NOMO-1 treated with DMSO at 0.1 percent for 48 hours (cell line): ENCODE data around the gene RPL28.
"Not testable (repeated sequence)": the region's sequence is repeated elsewhere in the genome, so short reads cannot be mapped to it uniquely, and the experiment has no call there.

Experiments
- DNase-seq: peaks from one replicate; lab custom pipeline; 2025; ENCODE audit not compliant: unreplicated experiment; lab: John Stamatoyannopoulos, UW

RPL28 gene

GRCh38 chr19:55446060-55446459 lies 60.3 kb downstream of the RPL28 start:
- DNase-seq = peak; percentile 68

DNA sequence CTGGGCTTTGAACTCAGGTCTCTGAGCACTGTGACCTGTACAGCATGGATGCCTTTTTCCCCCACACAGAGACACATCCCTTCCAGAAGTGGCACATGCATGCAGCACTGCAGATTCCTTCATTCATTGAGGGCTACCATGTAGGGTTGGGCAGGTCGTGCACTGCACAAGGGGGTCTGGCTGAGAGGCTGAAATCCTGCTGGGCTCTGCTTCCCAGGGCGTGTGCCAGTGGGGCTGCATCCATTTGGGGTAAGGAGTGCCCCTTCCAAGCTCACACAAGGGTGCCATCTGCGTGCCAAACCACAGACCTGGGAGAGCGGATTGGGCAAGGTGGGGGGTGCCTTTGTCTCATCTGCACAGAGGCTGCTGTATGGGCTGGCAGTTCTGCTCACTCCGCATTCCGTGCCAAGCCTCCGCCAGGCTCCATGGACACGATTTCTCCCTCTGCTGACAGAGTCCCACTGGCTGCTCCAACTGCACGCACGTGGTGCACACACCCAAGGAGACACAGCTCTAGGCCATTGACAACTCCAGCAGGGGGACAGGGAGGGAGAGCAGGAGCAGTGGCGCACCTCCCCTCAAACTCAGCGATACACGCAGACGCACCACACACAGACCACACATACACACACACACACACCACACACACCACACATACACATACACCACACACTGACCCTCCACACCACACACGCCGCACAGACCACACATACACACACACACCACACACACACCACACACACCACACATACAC lies 61.9 kb downstream of the RPL28 start:
- peak; percentile 55 for DNase-seq

DNA sequence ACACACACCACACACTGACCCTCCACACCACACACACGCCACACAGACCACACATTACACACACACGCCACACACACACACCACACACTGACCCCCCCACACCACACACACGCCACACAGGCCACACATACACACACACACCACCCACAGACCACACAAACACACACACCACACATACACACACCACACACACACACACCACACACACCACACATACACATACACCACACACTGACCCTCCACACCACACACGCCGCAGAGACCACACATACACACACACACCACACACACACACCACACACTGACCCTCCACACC lies 62.4 kb downstream of the RPL28 start:
- DNase-seq = not testable (repeated sequence)

GRCh38 chr19:55449469-55449868 lies 63.7 kb downstream of the RPL28 start:
- no peak for DNase-seq

GRCh38 chr19:55451163-55451964 lies 65.6 kb downstream of the RPL28 start:
- no peak for DNase-seq

DNA sequence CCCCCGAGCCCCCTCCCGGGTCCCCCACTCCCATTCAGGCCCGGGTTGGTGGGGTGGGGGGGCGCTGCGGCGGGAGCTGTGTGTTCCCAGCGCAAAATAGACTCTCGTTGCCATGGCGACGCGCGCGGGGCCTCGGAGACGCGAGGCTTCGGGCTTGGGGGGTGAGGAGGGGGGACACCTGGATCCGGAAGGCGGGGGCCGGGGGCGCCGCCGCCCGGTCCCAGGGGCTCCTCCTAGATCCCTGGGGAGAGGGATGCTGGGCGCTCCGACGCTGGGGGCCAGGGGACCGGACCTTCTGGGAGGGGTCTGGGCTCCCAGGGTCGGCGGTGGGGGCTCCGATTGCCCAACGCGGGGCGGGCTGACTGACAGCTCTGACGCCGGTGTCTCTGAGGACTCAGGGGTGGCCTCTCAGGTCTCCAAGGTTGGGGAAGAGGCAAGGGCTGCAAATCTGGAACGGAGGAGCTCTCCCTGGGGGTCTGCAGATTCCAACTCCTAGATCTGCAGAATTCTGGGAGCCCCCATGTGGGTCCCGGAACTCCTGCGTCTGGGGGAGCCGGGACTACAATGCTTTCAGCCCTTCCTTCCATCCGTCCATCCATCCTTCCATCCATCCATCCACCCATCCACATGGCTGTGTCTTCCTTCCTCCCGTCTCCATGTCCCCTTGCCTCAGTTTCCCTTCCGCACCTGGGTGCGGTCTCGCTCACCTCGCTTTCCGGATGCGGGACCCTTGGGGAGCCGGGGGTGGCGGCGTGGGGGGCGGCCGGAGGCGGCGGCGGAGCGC lies 66.4 kb downstream of the RPL28 start:
- DNase-seq = no peak
